Smooth muscle cell (in vitro differentiated cells): Measurements from ENCODE around the gene YAF2. TPM values are rescaled to one million over a fixed set of nuclear protein-coding genes. Genes with fewer than 3 reads are reported as not detected.

ENCODE experiments used
- DNase-seq: peaks from one replicate; lab custom pipeline; 2025; ENCODE audit not compliant: unreplicated experiment; lab: John Stamatoyannopoulos, UW
- H2AFZ ChIP-seq: fragments of 200-600 bp; sonication (generic); 2 replicates; pipeline ENCODE4 v1.6.0; 2016; ENCODE audit warnings: antibody characterized with exemption, low read depth, mild to moderate bottlenecking
- H3F3A ChIP-seq: fragments of 200-600 bp; sonication (generic); 2 replicates; pipeline ENCODE4 v1.6.0; 2017; ENCODE audit warnings: antibody characterized with exemption, low read depth
- H3K27ac ChIP-seq: fragments of 200-600 bp; sonication (generic); 2 replicates; pipeline ENCODE4 v1.5.1; 2016; ENCODE audit warnings: low read depth, mild to moderate bottlenecking
- H3K27me3 ChIP-seq: fragments of 200-600 bp; sonication (generic); 2 replicates; pipeline ENCODE4 v1.6.1; 2016; ENCODE audit warnings: low read depth, mild to moderate bottlenecking
- H3K36me3 ChIP-seq: fragments of 200-600 bp; sonication (generic); 2 replicates; pipeline ENCODE4 v1.5.1; 2016; ENCODE audit warnings: low read depth
- H3K4me1 ChIP-seq: fragments of 200-600 bp; sonication (generic); 2 replicates; pipeline ENCODE4 v1.5.1; 2016; ENCODE audit warnings: low read depth
- H3K4me2 ChIP-seq: fragments of 200-600 bp; sonication (generic); 2 replicates; pipeline ENCODE4 v1.6.0; 2016; ENCODE audit warnings: mild to moderate bottlenecking
- H3K4me3 ChIP-seq: fragments of 200-600 bp; sonication (generic); 2 replicates; pipeline ENCODE4 v1.5.1; 2016; ENCODE audit warnings: mild to moderate bottlenecking
- H3K79me2 ChIP-seq: fragments of 200-600 bp; sonication (generic); 2 replicates; pipeline ENCODE4 v1.6.0; 2016; ENCODE audit warnings: low read depth, mild to moderate bottlenecking
- H3K9ac ChIP-seq: fragments of 200-600 bp; sonication (generic); 2 replicates; pipeline ENCODE4 v1.6.0; 2016; ENCODE audit warnings: low read depth
- H3K9me3 ChIP-seq: fragments of 200-600 bp; sonication (generic); replicated peaks from 2 replicates; pipeline ENCODE4 v1.5.1; 2016; ENCODE audit warnings: low read depth
- H4K20me1 ChIP-seq: fragments of 200-600 bp; sonication (generic); 2 replicates; pipeline ENCODE4 v1.6.0; 2016; ENCODE audit warnings: low read depth
- WGBS: methylation state at CpG from one replicate; pipeline ENCODE4 v1.1.7; 2016; ENCODE audit warnings: low lambda C conversion rate; 5-methylcytosine and 5-hydroxymethylcytosine counted together
- polyA plus RNA-seq: library from polyadenylated mRNA; unstranded; fragments of >200 nt; fragmentation: Nextera tagmentation; extraction: Ambion mirVana; gene quantifications from 2 replicates; pipeline ENCODE4 v1.2.1, GENCODE V29; 2016
- total RNA-seq: library from RNA; depleted of rRNA; stranded (reverse); fragments of >200 nt; gene quantifications from 2 replicates; pipeline ENCODE4 v1.2.3, GENCODE V29; 2014
- TF ChIP-seq, protein P1 (sequence below): fragments of 200-600 bp; sonication (generic); IDR thresholded peaks from 2 replicates; pipeline ENCODE4 v1.5.1; 2017; ENCODE audit warnings: borderline replicate concordance, mild to moderate bottlenecking, antibody characterized with exemption; ENCODE audit not compliant: insufficient read depth, poor library complexity, severe bottlenecking

YAF2 gene
- total and polyA plus RNA-seq, 2 experiments from 2014 or later, result 21.1 to 25.0 TPM

DNA sequence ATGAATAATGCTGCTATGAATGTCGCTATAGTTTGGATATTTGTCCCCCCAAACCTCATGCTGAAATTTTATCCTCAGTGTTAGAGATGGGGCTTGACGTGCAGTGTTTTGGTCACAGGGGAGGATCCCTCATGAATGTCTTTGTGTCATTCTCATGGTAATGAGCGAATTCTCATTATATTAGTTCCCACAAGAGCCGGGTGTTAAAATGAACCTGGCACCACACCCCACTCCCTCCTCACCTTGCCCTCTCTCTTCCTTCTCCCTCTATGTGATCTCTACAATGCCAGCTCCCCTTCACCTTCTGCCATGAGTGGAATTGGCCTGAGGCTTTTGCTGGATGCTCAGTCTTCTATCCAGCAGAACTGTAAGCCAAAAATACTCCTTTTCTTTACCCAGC is 37.5 kb upstream of the YAF2 start:
- Histone ChIP-seq H3K9me3 (no peaks in the 10 kb centered on the region), H3K27ac (no peak overlapping the region), H3K36me3 (no peaks in the 10 kb centered on the region), H3K79me2 (no peaks in the 10 kb centered on the region), H3K4me3 (no peak overlapping the region), H2AFZ (no peak overlapping the region), H4K20me1 (no peaks in the 10 kb centered on the region), H3F3A (no peaks in the 10 kb centered on the region), H3K4me2 (no peak overlapping the region), H3K27me3 (peaks cover 16% of the 10 kb centered on the region), H3K9ac (no peak overlapping the region), H3K4me1 (no peaks in the 10 kb centered on the region)
- WGBS, result 83% methylated on average over 4 of the region's 4 CpGs
- TF ChIP-seq, protein P1, sequence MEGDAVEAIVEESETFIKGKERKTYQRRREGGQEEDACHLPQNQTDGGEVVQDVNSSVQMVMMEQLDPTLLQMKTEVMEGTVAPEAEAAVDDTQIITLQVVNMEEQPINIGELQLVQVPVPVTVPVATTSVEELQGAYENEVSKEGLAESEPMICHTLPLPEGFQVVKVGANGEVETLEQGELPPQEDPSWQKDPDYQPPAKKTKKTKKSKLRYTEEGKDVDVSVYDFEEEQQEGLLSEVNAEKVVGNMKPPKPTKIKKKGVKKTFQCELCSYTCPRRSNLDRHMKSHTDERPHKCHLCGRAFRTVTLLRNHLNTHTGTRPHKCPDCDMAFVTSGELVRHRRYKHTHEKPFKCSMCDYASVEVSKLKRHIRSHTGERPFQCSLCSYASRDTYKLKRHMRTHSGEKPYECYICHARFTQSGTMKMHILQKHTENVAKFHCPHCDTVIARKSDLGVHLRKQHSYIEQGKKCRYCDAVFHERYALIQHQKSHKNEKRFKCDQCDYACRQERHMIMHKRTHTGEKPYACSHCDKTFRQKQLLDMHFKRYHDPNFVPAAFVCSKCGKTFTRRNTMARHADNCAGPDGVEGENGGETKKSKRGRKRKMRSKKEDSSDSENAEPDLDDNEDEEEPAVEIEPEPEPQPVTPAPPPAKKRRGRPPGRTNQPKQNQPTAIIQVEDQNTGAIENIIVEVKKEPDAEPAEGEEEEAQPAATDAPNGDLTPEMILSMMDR, result no peak
- DNase-seq, result no peak

GRCh38 chr12:42273706-42274105 is 35.7 kb upstream of the YAF2 start:
- no peaks in the 10 kb centered on the region for H3K4me1 ChIP-seq

GRCh38 chr12:42270596-42270995 is 32.5 kb upstream of the YAF2 start:
- Histone ChIP-seq H3F3A (no peaks in the 10 kb centered on the region), H3K4me2 (no peak overlapping the region), H4K20me1 (no peaks in the 10 kb centered on the region), H3K27me3 (peaks cover 2% of the 10 kb centered on the region), H3K36me3 (no peaks in the 10 kb centered on the region), H3K4me1 (no peaks in the 10 kb centered on the region), H3K27ac (no peak overlapping the region), H3K4me3 (no peak overlapping the region), H3K79me2 (no peaks in the 10 kb centered on the region), H3K9me3 (no peaks in the 10 kb centered on the region), H3K9ac (no peak overlapping the region), H2AFZ (no peak overlapping the region)
- DNase-seq, result no peak
- TF ChIP-seq, protein P1, result no peak
- 79% methylated on average over 4 of the region's 4 CpGs for WGBS

More at GRCh38 chr12:42273706-42274105, 35.7 kb upstream of the YAF2 start:
- H3F3A ChIP-seq, result no peaks in the 10 kb centered on the region
- WGBS, result 97% methylated on average over 20 of the region's 21 CpGs
- H3K9me3 ChIP-seq, result no peaks in the 10 kb centered on the region
- no peak overlapping the region for H3K9ac ChIP-seq
- no peak overlapping the region for H3K4me3 ChIP-seq
- H3K79me2 ChIP-seq, result no peaks in the 10 kb centered on the region
- H2AFZ ChIP-seq, result no peak overlapping the region
- no peaks in the 10 kb centered on the region for H3K36me3 ChIP-seq
- no peak overlapping the region for H3K27ac ChIP-seq
- no peak for DNase-seq
- H3K4me2 ChIP-seq, result no peak overlapping the region
- H3K27me3 ChIP-seq, result peaks cover 13% of the 10 kb centered on the region
- TF ChIP-seq, protein P1, result no peak
- no peaks in the 10 kb centered on the region for H4K20me1 ChIP-seq

GRCh38 chr12:42267413-42268190 is 29.6 kb upstream of the YAF2 start:
- H3K79me2 ChIP-seq, result no peaks in the 10 kb centered on the region
- H3K27me3 ChIP-seq, result peaks cover 12% of the 10 kb centered on the region
- no peak overlapping the region for H3K4me3 ChIP-seq
- H3K36me3 ChIP-seq, result no peaks in the 10 kb centered on the region
- H3K4me2 ChIP-seq, result no peak overlapping the region
- no peak overlapping the region for H2AFZ ChIP-seq
- no peaks in the 10 kb centered on the region for H4K20me1 ChIP-seq
- H3K27ac ChIP-seq, result no peak overlapping the region
- TF ChIP-seq, protein P1, result no peak
- whole genome bisulfite sequencing, result 94% methylated on average over 13 of the region's 15 CpGs
- H3K9ac ChIP-seq, result no peak overlapping the region
- H3F3A ChIP-seq, result no peaks in the 10 kb centered on the region
- DNase-seq, result no peak
- H3K4me1 ChIP-seq, result no peaks in the 10 kb centered on the region
- H3K9me3 ChIP-seq, result no peaks in the 10 kb centered on the region
